ENCODE results near the gene KXD1. TPM values are rescaled to one million over a fixed set of nuclear protein-coding genes. Genes with fewer than 3 reads are reported as not detected.
"Not testable (repeated sequence)": the region's sequence is repeated elsewhere in the genome, so short reads cannot be mapped to it uniquely, and the experiment has no call there.

The KXD1 gene
- total RNA-seq, 1 donor from 2014 or later: 132 TPM

- peak; percentile 100 for DNase-seq (ENCODE audit: low spot score)
- peak overlapping the region; percentile 95 for H3K4me3 Mint-ChIP-seq (ENCODE audit: low read depth)
- H3K4me1 Mint-ChIP-seq (ENCODE audit: low read depth): peaks cover 9% of the 10 kb centered on the region
- H3K9me3 Mint-ChIP-seq: no peaks in the 10 kb centered on the region
- intact Hi-C loops (cut with micrococcal nuclease): loop anchor here (1.0 to 2.0 kb wide), 7 partner anchors 22 to 397 kb away; partner anchors contain the start of genes COPE, DDX49, KXD1 and REX1BD
- H3K27me3 Mint-ChIP-seq (ENCODE audit: low read depth): no peaks in the 10 kb centered on the region
- H3K27ac Mint-ChIP-seq: peak overlapping the region; percentile 87
- H3K36me3 Mint-ChIP-seq (ENCODE audit: low read depth): peaks cover 3% of the 10 kb centered on the region
Observed at GRCh38 chr19:18522124-18522861, 35.4 kb upstream of the KXD1 start.

GRCh38 chr19:18522862-18523440, 34.7 kb upstream of the KXD1 start:
- not testable (repeated sequence) for H3K27me3 Mint-ChIP-seq (ENCODE audit: low read depth); DNase-seq (ENCODE audit: low spot score); H3K4me1 Mint-ChIP-seq (ENCODE audit: low read depth); H3K9me3 Mint-ChIP-seq; H3K36me3 Mint-ChIP-seq (ENCODE audit: low read depth)
- H3K27ac Mint-ChIP-seq: peak overlapping the region; percentile 87
- H3K4me3 Mint-ChIP-seq (ENCODE audit: low read depth): peak overlapping the region; percentile 67
- intact Hi-C loops (cut with micrococcal nuclease): loop anchor here (1.0 to 2.0 kb wide), 7 partner anchors 21 to 396 kb away; partner anchors contain the start of genes COPE, DDX49, KXD1 and REX1BD

DNA sequence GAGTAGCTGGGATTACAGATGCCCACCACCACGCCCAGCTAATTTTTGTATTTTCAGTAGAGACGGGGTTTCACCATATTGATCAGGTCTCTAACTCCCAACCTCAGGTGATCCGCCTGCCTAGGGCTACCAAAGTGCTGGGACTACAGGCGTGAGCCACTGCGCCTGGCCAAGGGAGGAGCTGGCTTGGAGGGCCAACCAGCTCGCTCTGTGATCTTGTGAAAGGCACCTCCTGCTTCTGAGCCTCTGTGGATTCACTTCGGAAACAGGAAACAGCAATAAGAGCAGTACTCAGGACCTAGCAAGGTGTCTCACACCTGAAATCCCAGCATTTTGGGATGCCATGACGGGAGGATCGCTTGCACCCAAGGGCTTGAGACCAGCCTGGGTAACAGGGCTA, 33.8 kb upstream of the KXD1 start:
- Mint-ChIP-seq H3K9me3 (no peaks in the 10 kb centered on the region), H3K36me3 (ENCODE audit: low read depth) (peaks cover 3% of the 10 kb centered on the region), H3K4me1 (ENCODE audit: low read depth) (peaks cover 9% of the 10 kb centered on the region), H3K4me3 (ENCODE audit: low read depth) (no peak overlapping the region), H3K27me3 (ENCODE audit: low read depth) (no peaks in the 10 kb centered on the region), H3K27ac (no peak overlapping the region)
- no peak for DNase-seq (ENCODE audit: low spot score)
- intact Hi-C loops (cut with micrococcal nuclease): loop anchor here (2.0 kb wide), 1 partner anchor 45 kb away; no protein-coding TSS in a partner anchor

DNA sequence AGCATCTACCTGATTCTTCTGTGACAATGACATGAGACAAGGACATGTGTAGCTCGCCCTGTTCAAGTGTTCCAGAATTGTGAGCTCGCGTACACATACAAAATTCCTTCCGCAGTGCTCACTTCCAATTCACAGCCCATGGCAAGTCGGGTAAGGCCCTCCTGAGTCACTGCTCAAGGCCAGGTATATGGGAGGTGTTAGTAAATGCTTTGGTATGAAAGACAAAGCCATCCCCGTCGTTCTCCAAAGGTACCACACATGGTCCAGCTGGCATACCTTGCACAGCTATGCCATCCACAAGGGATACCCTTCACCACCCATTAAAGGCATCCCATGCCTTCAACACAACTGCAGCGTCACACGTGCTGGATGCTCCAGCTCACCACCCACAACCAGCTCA, 31.4 kb upstream of the KXD1 start:
- Mint-ChIP-seq H3K4me3 (ENCODE audit: low read depth) (no peak overlapping the region), H3K4me1 (ENCODE audit: low read depth) (peaks cover 1% of the 10 kb centered on the region), H3K27me3 (ENCODE audit: low read depth) (no peaks in the 10 kb centered on the region), H3K27ac (no peak overlapping the region), H3K9me3 (no peaks in the 10 kb centered on the region), H3K36me3 (ENCODE audit: low read depth) (peaks cover 2% of the 10 kb centered on the region)
- intact Hi-C loops (cut with micrococcal nuclease): no loop called here
- DNase-seq (ENCODE audit: low spot score): no peak

GRCh38 chr19:18529782-18530181, 27.9 kb upstream of the KXD1 start:
- H3K4me1 Mint-ChIP-seq (ENCODE audit: low read depth): no peaks in the 10 kb centered on the region
- no peak overlapping the region for H3K27ac Mint-ChIP-seq
- intact Hi-C loops (cut with micrococcal nuclease): no loop called here
- no peak overlapping the region for H3K4me3 Mint-ChIP-seq (ENCODE audit: low read depth)
- peaks cover 16% of the 10 kb centered on the region for H3K36me3 Mint-ChIP-seq (ENCODE audit: low read depth)
- H3K27me3 Mint-ChIP-seq (ENCODE audit: low read depth): no peaks in the 10 kb centered on the region
- DNase-seq (ENCODE audit: low spot score): no peak
- H3K9me3 Mint-ChIP-seq: no peaks in the 10 kb centered on the region

DNA sequence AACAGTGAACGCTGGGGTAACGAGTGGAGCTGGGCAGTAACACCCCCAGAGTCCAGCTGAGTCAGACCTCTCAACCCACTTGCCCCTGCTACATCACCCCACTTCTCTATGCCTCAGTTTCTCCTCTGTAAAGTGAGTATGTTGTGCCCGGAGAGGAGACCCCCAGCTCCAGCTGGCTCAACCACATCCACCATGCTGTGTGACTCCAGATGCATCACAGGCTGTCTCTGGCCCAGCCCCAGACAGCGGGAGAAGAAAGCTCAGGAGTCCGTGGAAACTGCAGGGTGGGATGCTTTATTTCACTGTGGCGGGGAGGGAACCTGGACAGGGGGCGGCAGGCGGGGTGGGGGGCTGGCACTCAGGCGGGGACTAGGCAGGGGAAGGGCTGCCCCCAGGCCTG, 26.2 kb upstream of the KXD1 start:
- Mint-ChIP-seq H3K27ac (no peak overlapping the region), H3K36me3 (ENCODE audit: low read depth) (peaks cover 27% of the 10 kb centered on the region), H3K4me1 (ENCODE audit: low read depth) (no peaks in the 10 kb centered on the region), H3K4me3 (ENCODE audit: low read depth) (no peak overlapping the region), H3K27me3 (ENCODE audit: low read depth) (no peaks in the 10 kb centered on the region), H3K9me3 (no peaks in the 10 kb centered on the region)
- intact Hi-C loops (cut with micrococcal nuclease): no loop called here
- DNase-seq (ENCODE audit: low spot score): no peak

DNA sequence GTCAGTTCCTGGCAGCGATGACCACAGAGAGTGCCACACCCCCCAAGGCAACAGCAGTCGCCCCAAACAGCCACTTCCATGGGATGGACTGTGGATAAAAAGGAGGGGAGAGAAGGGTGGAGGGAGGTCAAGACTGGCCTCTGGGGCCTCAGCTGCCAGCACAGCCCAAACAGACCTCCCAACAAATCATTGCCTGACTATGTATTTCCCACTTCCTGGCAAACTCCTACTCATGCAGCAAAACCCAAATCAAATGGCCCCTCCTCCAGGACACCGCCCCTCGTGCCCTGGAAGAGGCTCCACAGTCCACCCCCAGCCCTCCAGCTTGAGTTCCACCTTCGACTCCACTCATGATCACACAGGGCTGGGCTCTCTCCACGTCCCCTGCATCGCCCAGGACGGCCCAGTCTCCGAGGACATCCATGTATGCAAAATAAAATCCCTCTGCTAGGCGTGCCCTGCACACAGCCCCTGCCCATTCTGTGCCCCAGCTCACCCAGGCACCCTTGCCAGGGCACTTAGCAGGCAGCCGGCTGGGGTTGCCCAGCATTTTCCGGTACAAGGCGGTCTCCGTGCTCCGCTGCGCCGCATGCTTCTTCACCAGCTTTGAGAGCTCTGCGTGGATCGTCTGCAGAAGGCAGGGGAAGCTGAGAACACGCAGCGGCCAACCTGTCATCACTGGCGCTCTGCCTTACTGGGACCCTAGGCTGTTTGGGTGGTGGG, 25.3 kb upstream of the KXD1 start:
- H3K4me1 Mint-ChIP-seq (ENCODE audit: low read depth): no peaks in the 10 kb centered on the region
- H3K27ac Mint-ChIP-seq: no peak overlapping the region
- no peak for DNase-seq (ENCODE audit: low spot score)
- no peak overlapping the region for H3K4me3 Mint-ChIP-seq (ENCODE audit: low read depth)
- H3K27me3 Mint-ChIP-seq (ENCODE audit: low read depth): no peaks in the 10 kb centered on the region
- intact Hi-C loops (cut with micrococcal nuclease): no loop called here
- H3K36me3 Mint-ChIP-seq (ENCODE audit: low read depth): peaks cover 35% of the 10 kb centered on the region
- no peaks in the 10 kb centered on the region for H3K9me3 Mint-ChIP-seq

- Mint-ChIP-seq H3K27ac (no peak overlapping the region), H3K4me3 (ENCODE audit: low read depth) (no peak overlapping the region), H3K27me3 (ENCODE audit: low read depth) (no peaks in the 10 kb centered on the region), H3K36me3 (ENCODE audit: low read depth) (peaks cover 37% of the 10 kb centered on the region), H3K9me3 (no peaks in the 10 kb centered on the region), H3K4me1 (ENCODE audit: low read depth) (no peaks in the 10 kb centered on the region)
- intact Hi-C loops (cut with micrococcal nuclease): no loop called here
- DNase-seq (ENCODE audit: low spot score): no peak
Observed at GRCh38 chr19:18533058-18533457, 24.6 kb upstream of the KXD1 start.

GRCh38 chr19:18536475-18536874, 21.2 kb upstream of the KXD1 start:
- H3K4me3 Mint-ChIP-seq (ENCODE audit: low read depth): no peak overlapping the region
- intact Hi-C loops (cut with micrococcal nuclease): no loop called here

DNA sequence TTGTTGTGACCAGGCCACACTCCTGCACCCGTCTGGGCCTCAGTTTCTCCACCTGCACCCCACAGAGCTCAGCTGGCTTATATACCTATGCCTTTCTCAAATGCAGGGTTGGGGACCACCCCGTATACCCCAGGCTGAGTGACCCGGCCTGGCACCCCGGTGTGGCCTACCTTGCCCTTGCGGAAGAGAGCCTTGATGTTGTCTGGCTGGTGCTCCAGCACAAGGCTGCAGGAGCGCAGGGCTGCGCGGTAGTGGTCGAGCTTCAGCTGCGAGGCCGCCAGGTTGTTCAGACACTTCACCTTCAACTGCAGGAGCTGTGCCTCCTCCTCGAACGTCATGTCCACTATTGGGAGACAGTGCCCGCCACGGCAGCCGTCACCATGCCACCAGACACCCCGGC, 20.2 kb upstream of the KXD1 start:
- Mint-ChIP-seq H3K9me3 (no peaks in the 10 kb centered on the region), H3K27me3 (ENCODE audit: low read depth) (no peaks in the 10 kb centered on the region)
- intact Hi-C loops (cut with micrococcal nuclease): no loop called here

More at GRCh38 chr19:18536475-18536874, 21.2 kb upstream of the KXD1 start:
- Mint-ChIP-seq H3K27ac (no peak overlapping the region), H3K27me3 (ENCODE audit: low read depth) (no peaks in the 10 kb centered on the region), H3K9me3 (no peaks in the 10 kb centered on the region), H3K4me1 (ENCODE audit: low read depth) (peaks cover 3% of the 10 kb centered on the region), H3K36me3 (ENCODE audit: low read depth) (peaks cover 50% of the 10 kb centered on the region)
- no peak for DNase-seq (ENCODE audit: low spot score)

DNA sequence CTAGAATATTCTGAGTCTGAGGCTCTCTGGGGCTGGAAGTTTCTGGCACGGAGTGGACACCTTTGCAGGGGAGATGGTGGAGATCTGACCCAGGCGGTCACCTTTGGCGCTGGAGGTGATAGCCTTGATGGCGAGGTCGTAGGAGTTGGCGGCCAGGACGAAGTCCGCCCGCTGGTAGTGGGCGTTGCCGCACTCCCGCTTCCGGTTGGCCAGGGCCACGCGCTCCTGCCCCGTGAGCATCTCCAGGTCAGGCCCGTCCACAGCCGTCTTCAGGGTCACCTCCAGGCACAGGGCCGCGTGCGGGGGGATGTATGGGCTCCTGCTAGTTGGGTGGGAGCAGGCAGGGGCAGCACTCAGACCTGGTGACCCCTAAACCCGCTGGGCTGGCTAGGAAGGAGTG, 19.6 kb upstream of the KXD1 start:
- Mint-ChIP-seq H3K4me3 (ENCODE audit: low read depth) (no peak overlapping the region), H3K36me3 (ENCODE audit: low read depth) (peaks cover 51% of the 10 kb centered on the region), H3K4me1 (ENCODE audit: low read depth) (peaks cover 7% of the 10 kb centered on the region), H3K27ac (no peak overlapping the region), H3K27me3 (ENCODE audit: low read depth) (no peaks in the 10 kb centered on the region), H3K9me3 (no peaks in the 10 kb centered on the region)
- intact Hi-C loops (cut with micrococcal nuclease): no loop called here
- DNase-seq (ENCODE audit: low spot score): no peak

More for the DNA sequence above, 20.2 kb upstream of the KXD1 start:
- H3K4me1 Mint-ChIP-seq (ENCODE audit: low read depth): peaks cover 5% of the 10 kb centered on the region
- DNase-seq (ENCODE audit: low spot score): no peak
- H3K36me3 Mint-ChIP-seq (ENCODE audit: low read depth): peaks cover 52% of the 10 kb centered on the region
- no peak overlapping the region for H3K4me3 Mint-ChIP-seq (ENCODE audit: low read depth)
- no peak overlapping the region for H3K27ac Mint-ChIP-seq

GRCh38 chr19:18539372-18539771, 18.3 kb upstream of the KXD1 start:
- Mint-ChIP-seq H3K27ac (no peak overlapping the region), H3K27me3 (ENCODE audit: low read depth) (no peaks in the 10 kb centered on the region), H3K36me3 (ENCODE audit: low read depth) (peaks cover 48% of the 10 kb centered on the region), H3K9me3 (no peaks in the 10 kb centered on the region), H3K4me3 (ENCODE audit: low read depth) (no peak overlapping the region), H3K4me1 (ENCODE audit: low read depth) (peaks cover 14% of the 10 kb centered on the region)
- intact Hi-C loops (cut with micrococcal nuclease): no loop called here
- no peak for DNase-seq (ENCODE audit: low spot score)

DNA sequence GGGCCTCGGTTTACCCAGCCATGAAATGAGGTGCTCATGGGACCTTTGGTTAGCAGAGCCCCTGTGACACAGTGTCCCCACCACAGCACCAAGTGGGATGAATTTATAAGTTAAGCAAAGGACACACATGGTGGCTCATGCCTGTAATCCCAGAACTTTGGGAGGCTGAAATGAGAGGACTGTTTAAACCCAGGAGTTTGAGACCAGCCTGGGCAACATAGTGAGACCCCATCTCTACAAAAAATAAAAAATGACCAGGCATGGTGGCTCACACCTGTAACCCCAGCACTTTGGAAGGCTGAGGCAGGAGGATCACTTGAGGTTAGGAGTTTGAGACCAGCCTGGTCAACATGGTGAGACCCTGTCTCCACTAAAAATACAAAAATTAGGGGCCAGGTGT, 17.5 kb upstream of the KXD1 start:
- H3K4me3 Mint-ChIP-seq (ENCODE audit: low read depth); H3K27me3 Mint-ChIP-seq (ENCODE audit: low read depth); H3K27ac Mint-ChIP-seq; H3K9me3 Mint-ChIP-seq; DNase-seq (ENCODE audit: low spot score); intact Hi-C loops (cut with micrococcal nuclease): not testable (repeated sequence)
- H3K36me3 Mint-ChIP-seq (ENCODE audit: low read depth): peaks cover 45% of the 10 kb centered on the region
- H3K4me1 Mint-ChIP-seq (ENCODE audit: low read depth): peaks cover 14% of the 10 kb centered on the region
